Endothelial cell of umbilical vein (primary cell): ENCODE data around the gene LHPP. TPM values are rescaled to one million over a fixed set of nuclear protein-coding genes. Genes with fewer than 3 reads are reported as not detected.

Source experiments
- BruUV-seq: library from RNA; stranded (reverse); fragments of 400-500 nt; replicated peaks from 2 replicates; lab custom pipeline; 2021; lab: Mats Ljungman, UMichigan
- CTCF ChIA-PET: fragments of 300-600, 350-600 bp; sonication (Branson Sonifier 250); formaldehyde crosslinking; loops from one replicate; lab custom pipeline; 2021; ENCODE audit warnings: antibody characterized with exemption, inconsistent platforms; lab: Charles Lee
- POLR2A ChIA-PET: fragments of 300-600, 350-600 bp; sonication (Branson Sonifier 250); formaldehyde crosslinking; loops from one replicate; lab custom pipeline; 2021; ENCODE audit warnings: antibody characterized with exemption, inconsistent platforms; lab: Charles Lee
- DNase-seq: peaks from one replicate; pipeline ENCODE4 v3.0.0-alpha.2; 2011; ENCODE audit warnings: low read depth, low spot score
- FAIRE-seq: peaks from 2 replicates; lab custom pipeline; 2011; peaks lifted over from hg19 to GRCh38; lab: Jason Lieb, UNC
- H2AFZ ChIP-seq: 2 replicates; pipeline ENCODE4 v1.6.0; 2012; ENCODE audit warnings: low read depth, low read length, control low read depth, inconsistent platforms
- H3K27ac ChIP-seq: 2 replicates; pipeline ENCODE4 v1.5.1; 2011; ENCODE audit warnings: low read depth, mild to moderate bottlenecking, control low read depth, low read length, moderate library complexity; ENCODE audit not compliant: insufficient read depth
- H3K27me3 ChIP-seq, 2 experiments: 2 replicates each; pipeline versions ENCODE4 v1.6.0 to v1.6.1; 2011; ENCODE audit warnings: low read length in 2 of 2, mixed read lengths in 1 of 2; ENCODE audit not compliant: control insufficient read depth in 2 of 2, insufficient read depth in 2 of 2
- H3K36me3 ChIP-seq, 2 experiments: 2 replicates in 1 of 2; 3 replicates in 1 of 2; pipeline ENCODE4 v1.5.1; 2011; ENCODE audit warnings: low read length in 2 of 2, mild to moderate bottlenecking in 1 of 2, moderate library complexity in 1 of 2; ENCODE audit not compliant: control insufficient read depth in 2 of 2, insufficient read depth in 2 of 2; ENCODE audit errors: extremely low read depth in 1 of 2
- H3K4me1 ChIP-seq: 3 replicates; pipeline ENCODE4 v1.5.1; 2011; ENCODE audit warnings: mild to moderate bottlenecking, low read length; ENCODE audit not compliant: control insufficient read depth, insufficient read depth; ENCODE audit errors: extremely low read depth
- H3K4me2 ChIP-seq: 2 replicates; pipeline ENCODE4 v1.6.1; 2011; ENCODE audit warnings: low read length, control low read depth, mixed read lengths; ENCODE audit not compliant: insufficient read depth
- H3K4me3 ChIP-seq, 3 experiments: fragments of 200-600 bp in 1 of 3; sonication (generic), shearing (Covaris generic) in 1 of 3; replicated peaks in 1 of 3; 2 replicates each; pipeline ENCODE4 v1.5.1; 2011 to 2016; ENCODE audit warnings: control low read depth in 3 of 3, low read length in 3 of 3, mild to moderate bottlenecking in 2 of 3, inconsistent platforms in 1 of 3, low read depth in 1 of 3, moderate library complexity in 1 of 3; ENCODE audit not compliant: insufficient read depth in 1 of 3
- H3K79me2 ChIP-seq: 2 replicates; pipeline ENCODE4 v1.6.0; 2012; ENCODE audit warnings: low read length, inconsistent platforms; ENCODE audit not compliant: control insufficient read depth, insufficient read depth
- H3K9ac ChIP-seq: replicated peaks from 2 replicates; pipeline ENCODE3; 2011; ENCODE audit warnings: low read length, control low read depth; ENCODE audit not compliant: insufficient read depth; ENCODE audit errors: extremely low read depth
- H3K9me1 ChIP-seq: replicated peaks from 3 replicates; pipeline ENCODE4 v1.6.0; 2011; ENCODE audit warnings: mild to moderate bottlenecking, low read length; ENCODE audit not compliant: control insufficient read depth, insufficient read depth; ENCODE audit errors: extremely low read depth
- H3K9me3 ChIP-seq: replicated peaks from 2 replicates; pipeline ENCODE4 v1.5.1; 2012; ENCODE audit warnings: low read length, inconsistent platforms; ENCODE audit not compliant: control insufficient read depth, insufficient read depth
- H4K20me1 ChIP-seq: replicated peaks from 2 replicates; pipeline ENCODE3; 2011; ENCODE audit warnings: mild to moderate bottlenecking, low read length; ENCODE audit not compliant: control insufficient read depth, insufficient read depth; ENCODE audit errors: extremely low read depth
- CTCF ChIP-seq, 2 donors: IDR thresholded peaks; 1 replicate in 1 of 2; 2 replicates in 1 of 2; pipeline ENCODE4 v1.5.1; 2011; ENCODE audit warnings: low read length in 2 of 2, mild to moderate bottlenecking in 2 of 2, moderate library complexity in 2 of 2, control low read depth in 1 of 2, inconsistent platforms in 1 of 2, low read depth in 1 of 2; ENCODE audit not compliant: insufficient read depth in 1 of 2; ENCODE audit errors: extremely low read depth in 1 of 2
- EZH2 ChIP-seq: IDR thresholded peaks from 2 replicates; pipeline ENCODE4 v1.6.1; 2012; ENCODE audit warnings: borderline replicate concordance, low read depth, mild to moderate bottlenecking, moderate library complexity, low read length, inconsistent platforms; ENCODE audit not compliant: severe bottlenecking
- FOS ChIP-seq: IDR thresholded peaks from 2 replicates; pipeline ENCODE4 v1.6.1; 2011; ENCODE audit warnings: mild to moderate bottlenecking, low read length, moderate library complexity, borderline replicate concordance; ENCODE audit not compliant: insufficient read depth
- GATA2 ChIP-seq: IDR thresholded peaks from 2 replicates; pipeline ENCODE4 v1.7.0; 2011; ENCODE audit warnings: low read depth, mild to moderate bottlenecking, moderate library complexity, mixed read lengths, low read length; ENCODE audit not compliant: insufficient read length, insufficient read depth
- JUN ChIP-seq: IDR thresholded peaks from 2 replicates; pipeline ENCODE4 v1.6.1; 2011; ENCODE audit warnings: borderline replicate concordance, low read depth; ENCODE audit not compliant: insufficient read length, insufficient read depth
- MAX ChIP-seq: IDR thresholded peaks from 2 replicates; pipeline ENCODE4 v1.6.1; 2011; ENCODE audit not compliant: insufficient read depth, insufficient read length
- MYC ChIP-seq: IDR thresholded peaks from one replicate; pipeline ENCODE4 v1.6.1; 2011; ENCODE audit warnings: mild to moderate bottlenecking, low read depth, low read length
- POLR2A ChIP-seq: IDR thresholded peaks from 2 replicates; pipeline ENCODE4 v1.6.1; 2012; ENCODE audit warnings: low read depth, mild to moderate bottlenecking, control low read depth, low read length
- POLR2AphosphoS5 ChIP-seq: IDR thresholded peaks from 2 replicates; pipeline ENCODE4 v1.6.1; 2012; ENCODE audit warnings: low read depth, mild to moderate bottlenecking, control low read depth, low read length, moderate library complexity; ENCODE audit not compliant: insufficient read depth
- dilution Hi-C: fragments of 300-500 bp; cut with MboI; formaldehyde crosslinking; loops from one replicate; pipeline ENCODE4 v1.15.0; 2019; ENCODE audit warnings: low sequenced_read_pairs; ENCODE audit not compliant: extremely low pct_ligation_motif_present
- intact Hi-C: fragments of 100-400 bp; cut with micrococcal nuclease; formaldehyde crosslinking; loops from one replicate; pipeline ENCODE4 v1.10.0; 2022
- polyA plus RNA-seq, 4 experiments: library from polyadenylated mRNA; depleted of rRNA in 3 of 4; stranded (reverse) in 3 of 4; unstranded in 1 of 4; fragments of >200 nt; gene quantifications; 2 replicates each; pipeline versions ENCODE4 v1.2.1 to v1.2.3, GENCODE V29; 2011 to 2012; ENCODE audit warnings: missing spikeins in 1 of 4
- total RNA-seq: library from RNA; stranded (reverse); gene quantifications from 2 replicates; pipeline ENCODE4 v1.2.3, GENCODE V29; 2021

The LHPP gene
- total and polyA plus RNA-seq, 2 donors (not counting 3 experiments of a cell fraction or from before 2014, with no cell fraction given) = 5.8 to 11.2 TPM

GRCh38 chr10:124534231-124534798, 72.7 kb downstream of the LHPP start:
- FAIRE-seq (no peak), DNase-seq (no peak)
- Histone ChIP-seq H3K79me2 (no peaks in the 10 kb centered on the region), H4K20me1 (no peaks in the 10 kb centered on the region), H3K4me2 (no peak overlapping the region), H2AFZ (no peak overlapping the region), H3K9ac (no peak overlapping the region), H3K4me3 (no peak overlapping the region), H3K27me3 (no peaks in the 10 kb centered on the region), H3K9me3 (no peaks in the 10 kb centered on the region), H3K27ac (no peak overlapping the region), H3K36me3 (no peaks in the 10 kb centered on the region), H3K9me1 (no peaks in the 10 kb centered on the region), H3K4me1 (no peaks in the 10 kb centered on the region)
- TF ChIP-seq POLR2AphosphoS5 (no peak), CTCF (IDR thresholded peaks at IDR 0.05; ENCODE audit: extremely low read depth in 1 of 2, insufficient read depth in 1 of 2, low read depth in 1 of 2, low read length in 2 of 2) (peak; percentile 21 to 25)
- BruUV-seq = no TSS peak
- POLR2A ChIA-PET = no interaction called here
- CTCF ChIA-PET = interaction anchor here (0.6 to 12.8 kb wide), 4 partner anchors 207 to 293 kb away, joined by 3 to 226 read pairs (median 111); partner anchors contain the start of gene FAM53B
- dilution Hi-C loops (no loop called here), intact Hi-C loops (loop anchor here (5.0 kb wide), 1 partner anchor 443 kb away; no protein-coding TSS in a partner anchor)

- Histone ChIP-seq H2AFZ (no peak overlapping the region), H3K4me1 (no peaks in the 10 kb centered on the region), H3K79me2 (no peaks in the 10 kb centered on the region), H3K4me3 (no peak overlapping the region), H3K36me3 (no peaks in the 10 kb centered on the region), H3K27ac (no peak overlapping the region), H4K20me1 (no peaks in the 10 kb centered on the region), H3K9ac (no peak overlapping the region), H3K9me3 (no peaks in the 10 kb centered on the region), H3K27me3 (no peaks in the 10 kb centered on the region), H3K4me2 (no peak overlapping the region), H3K9me1 (no peaks in the 10 kb centered on the region)
- FAIRE-seq (no peak), DNase-seq (no peak)
- intact Hi-C loops = loop anchor here (5.0 kb wide), 1 partner anchor 442 kb away; no protein-coding TSS in a partner anchor
- BruUV-seq = no TSS peak
- POLR2A ChIA-PET = no interaction called here
- CTCF ChIA-PET = interaction anchor here (1.2 to 12.8 kb wide), 3 partner anchors 207 to 232 kb away, joined by 3 to 226 read pairs (median 218); partner anchors contain the start of gene FAM53B
- dilution Hi-C loops = no loop called here
- TF ChIP-seq MAX = no peak
- no peak for TF ChIP-seq JUN
- TF ChIP-seq MYC = no peak
- TF ChIP-seq POLR2A = no peak
- TF ChIP-seq POLR2AphosphoS5 = no peak
- TF ChIP-seq FOS = no peak
- no peak for TF ChIP-seq EZH2
- TF ChIP-seq CTCF (IDR thresholded peaks at IDR 0.05; ENCODE audit: extremely low read depth in 1 of 2, insufficient read depth in 1 of 2, low read depth in 1 of 2, low read length in 2 of 2) = no peak
- no peak for TF ChIP-seq GATA2
Observed at GRCh38 chr10:124534826-124535601, 73.4 kb downstream of the LHPP start.
